ENCODE results near the gene ASAP3.

The ASAP3 gene

DNA sequence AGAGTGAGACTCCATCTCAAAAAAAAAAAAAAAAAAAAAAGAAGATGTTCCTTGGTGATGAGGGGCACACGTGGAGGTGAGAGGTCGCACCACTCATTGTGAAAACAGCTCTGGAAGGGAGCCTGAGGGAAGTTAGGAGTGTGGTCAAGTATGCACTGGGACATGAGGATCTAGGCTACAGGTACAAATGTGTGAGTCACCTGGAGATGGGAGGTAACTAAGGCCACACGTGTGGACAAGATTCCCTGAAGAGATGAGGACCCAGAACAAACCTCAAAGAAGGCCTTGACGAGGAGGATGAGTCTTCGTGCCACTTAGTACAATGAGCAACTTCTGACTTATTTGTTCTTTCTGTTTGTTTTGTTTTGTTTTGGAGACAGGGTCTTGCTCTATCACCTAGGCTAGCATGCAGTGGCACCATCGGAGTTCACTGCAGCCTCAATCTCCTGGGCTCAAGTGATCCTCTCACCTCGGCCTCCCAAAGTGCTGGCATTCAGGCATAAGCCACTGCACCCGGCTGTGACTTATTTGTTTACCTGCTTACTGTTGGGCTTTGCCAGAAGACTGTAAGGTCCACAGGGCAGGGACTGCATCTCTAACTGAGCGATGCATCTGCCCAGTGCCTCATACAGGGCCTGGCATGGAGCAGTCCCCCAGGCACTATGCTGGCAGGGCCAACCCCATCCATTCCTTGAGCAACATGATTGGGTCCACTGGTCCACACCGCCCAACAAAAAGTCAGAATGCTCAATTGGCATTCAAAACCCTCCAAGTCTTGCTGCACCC is 6.4 kb downstream of the ASAP3 start:
- DNase-seq = no peak

DNA sequence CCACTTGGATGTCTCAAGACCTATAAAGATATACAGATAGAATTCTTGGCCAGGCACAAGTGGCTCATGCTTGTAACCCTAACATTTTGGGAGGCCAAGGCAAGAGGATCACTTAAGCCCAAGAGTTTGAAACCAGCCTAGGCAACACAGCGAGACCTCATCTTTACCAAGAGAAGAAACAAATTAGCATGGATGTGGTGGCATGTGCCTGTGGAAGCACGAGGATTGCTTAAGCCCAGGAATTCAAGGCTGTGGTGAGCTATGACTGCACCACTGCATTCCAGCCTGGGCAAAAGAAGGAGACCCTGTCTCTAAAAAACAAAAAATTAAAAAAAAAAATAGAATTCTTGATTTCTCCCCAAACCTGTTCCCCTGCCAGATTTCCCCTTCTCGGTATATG is 8.3 kb downstream of the ASAP3 start:
- DNase-seq = no peak

- peak; percentile 12 for DNase-seq
Observed at GRCh38 chr1:23475134-23475628, 8.8 kb downstream of the ASAP3 start.

- DNase-seq = no peak
Observed at GRCh38 chr1:23473037-23473800, 10.8 kb downstream of the ASAP3 start.

GRCh38 chr1:23472351-23473036 is 11.5 kb downstream of the ASAP3 start:
- no peak for DNase-seq

DNA sequence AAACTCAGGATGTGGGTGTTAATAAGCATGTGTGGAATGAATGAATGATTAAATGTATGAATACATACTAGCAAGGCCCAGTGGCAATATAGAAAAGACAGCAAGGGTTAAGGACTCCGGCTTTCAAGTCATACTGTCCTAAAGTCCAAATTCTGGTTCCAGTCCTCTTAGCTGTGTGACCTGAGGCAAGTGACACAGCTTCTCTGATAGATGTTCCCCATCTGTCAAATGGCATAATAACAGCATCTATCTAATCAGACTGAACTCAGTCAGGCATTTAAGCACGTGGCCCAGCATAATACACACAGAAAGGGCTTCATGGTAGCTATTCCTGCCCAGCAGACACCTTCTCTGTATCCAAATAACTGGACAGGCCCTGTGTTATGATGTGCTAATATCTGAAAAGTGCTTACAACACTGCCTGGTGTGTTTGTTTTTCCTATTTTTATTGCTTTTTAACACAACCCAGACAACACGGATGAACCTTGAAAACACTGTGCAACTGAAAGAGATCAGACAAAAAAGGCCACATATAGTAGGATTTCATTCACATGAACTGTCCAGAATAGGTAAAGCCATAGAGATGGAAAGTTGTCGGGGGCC is 12.4 kb downstream of the ASAP3 start:
- no peak for DNase-seq

GRCh38 chr1:23470282-23471070 is 13.5 kb downstream of the ASAP3 start:
- no peak for DNase-seq

- DNase-seq = no peak
Observed at GRCh38 chr1:23469372-23469982, 14.5 kb downstream of the ASAP3 start.

DNA sequence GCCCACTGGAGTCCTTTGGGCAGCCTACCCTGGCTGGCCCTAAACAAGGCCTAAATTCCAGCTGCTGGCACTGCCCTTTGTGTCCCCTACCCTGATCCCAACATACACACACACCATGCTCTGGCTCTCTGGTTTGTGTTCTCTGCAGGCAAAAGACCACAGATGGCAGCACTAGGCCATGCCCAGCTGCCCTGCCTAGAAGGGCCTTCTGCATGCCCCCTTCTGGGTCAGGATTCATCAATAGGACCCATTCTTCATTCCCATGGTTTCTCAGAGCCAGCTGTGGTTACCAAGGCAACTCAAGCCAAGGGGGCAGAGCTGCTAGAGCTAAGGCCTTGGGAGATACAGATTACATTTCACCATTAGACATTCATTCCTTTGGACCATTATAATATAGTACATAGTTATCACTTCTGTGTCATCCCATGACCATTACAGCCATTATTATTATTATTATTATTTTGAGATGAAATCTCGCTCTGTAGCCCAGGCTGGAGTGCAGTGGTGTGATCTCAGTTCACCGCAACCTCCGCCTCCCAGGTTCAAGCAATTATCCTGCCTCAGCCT is 17.5 kb downstream of the ASAP3 start:
- DNase-seq = no peak

DNA sequence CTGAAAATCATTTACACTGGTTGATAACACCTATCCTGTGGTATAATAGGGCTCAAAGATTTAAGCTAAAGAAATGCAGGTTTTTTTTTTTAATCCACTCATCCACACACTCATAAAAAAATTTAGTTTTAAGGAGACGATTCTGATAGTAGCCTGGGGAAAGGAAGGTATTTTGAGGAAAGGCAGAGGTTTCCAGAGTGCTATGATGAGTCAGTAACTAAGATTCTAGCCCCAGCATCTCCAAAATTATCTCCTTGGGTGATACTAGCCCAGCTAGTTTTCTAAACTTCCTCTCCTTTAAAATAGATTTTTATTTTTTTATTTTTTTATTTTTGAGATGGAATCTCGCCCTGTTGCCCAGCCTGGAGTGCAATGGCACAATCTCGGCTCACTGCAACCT is 20.7 kb downstream of the ASAP3 start:
- no peak for DNase-seq

DNA sequence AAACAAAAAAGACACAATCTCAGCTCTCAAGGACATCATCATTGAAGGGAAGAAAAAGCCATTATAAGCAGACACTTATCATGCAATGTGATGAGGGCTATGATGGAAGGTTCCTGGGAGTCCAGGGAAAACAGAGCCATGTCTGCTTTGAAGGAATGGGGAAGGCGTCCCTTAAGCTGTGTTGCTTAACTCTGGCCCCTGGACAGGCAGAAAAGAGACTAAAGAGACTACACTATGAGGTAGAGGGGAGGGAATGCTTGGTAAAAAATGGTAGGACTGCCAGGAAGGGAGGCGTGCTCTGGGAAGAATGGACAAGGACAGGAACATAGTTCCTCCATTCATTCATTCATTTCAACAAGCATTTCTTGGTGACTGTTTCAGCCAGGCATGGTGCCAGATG is 21.2 kb downstream of the ASAP3 start:
- no peak for DNase-seq

DNA sequence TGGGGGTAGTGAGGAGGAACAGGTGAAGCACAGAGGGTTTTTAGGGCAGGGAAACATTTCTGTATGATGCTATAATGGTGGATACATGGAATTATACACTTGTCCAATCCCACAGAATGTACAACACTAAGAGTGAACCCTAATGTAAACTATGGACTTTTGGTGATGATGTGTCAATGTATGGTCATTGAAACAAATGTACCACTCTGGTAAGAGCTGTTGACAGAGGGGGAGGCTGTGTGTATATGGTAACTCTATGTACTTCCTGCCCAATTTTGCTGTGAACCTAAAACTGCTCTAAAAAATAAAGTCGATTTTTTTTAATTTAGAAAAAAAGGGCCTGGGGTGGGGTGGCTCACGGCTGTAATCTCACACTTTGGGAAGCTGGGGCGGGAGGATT is 22.9 kb downstream of the ASAP3 start:
- no peak for DNase-seq

DNA sequence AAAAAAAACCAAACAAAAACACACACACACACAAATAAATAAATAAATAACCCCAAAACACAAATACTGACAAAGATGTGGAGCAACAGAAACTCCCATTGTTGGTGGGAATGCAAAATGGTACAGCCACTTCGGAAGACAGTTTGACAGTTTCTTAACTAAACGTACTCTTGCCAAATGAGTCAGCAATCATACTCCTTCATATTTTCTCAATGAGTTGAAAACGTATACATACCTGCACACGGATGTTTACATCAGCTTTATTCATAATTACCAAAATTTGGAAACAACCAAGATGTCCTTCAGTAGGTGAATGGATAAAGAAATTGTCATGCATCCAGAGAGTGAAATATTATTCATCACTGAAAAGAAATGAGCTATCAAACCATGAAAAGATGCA is 23.5 kb downstream of the ASAP3 start:
- DNase-seq = no peak

DNA sequence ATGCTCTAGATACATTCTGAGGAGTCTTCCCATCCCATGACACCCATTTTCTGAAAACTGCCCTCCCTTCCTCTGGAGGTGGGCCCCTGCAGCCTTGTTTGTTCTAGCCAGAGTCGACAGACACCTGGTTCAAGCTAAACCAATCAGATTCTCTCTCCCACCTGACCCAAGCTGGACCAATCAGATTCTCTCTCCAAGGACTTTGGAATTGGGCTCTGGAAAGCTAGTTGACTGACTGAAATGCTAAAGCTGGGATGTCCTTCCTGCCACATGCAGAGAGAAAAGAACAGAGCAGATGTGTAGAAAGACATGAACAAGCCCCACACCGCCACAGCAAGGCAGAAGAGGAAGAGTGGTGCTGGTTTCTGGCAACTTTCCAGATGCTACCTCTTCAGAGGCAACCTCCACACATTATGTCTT is 24.6 kb downstream of the ASAP3 start:
- DNase-seq = no peak

DNA sequence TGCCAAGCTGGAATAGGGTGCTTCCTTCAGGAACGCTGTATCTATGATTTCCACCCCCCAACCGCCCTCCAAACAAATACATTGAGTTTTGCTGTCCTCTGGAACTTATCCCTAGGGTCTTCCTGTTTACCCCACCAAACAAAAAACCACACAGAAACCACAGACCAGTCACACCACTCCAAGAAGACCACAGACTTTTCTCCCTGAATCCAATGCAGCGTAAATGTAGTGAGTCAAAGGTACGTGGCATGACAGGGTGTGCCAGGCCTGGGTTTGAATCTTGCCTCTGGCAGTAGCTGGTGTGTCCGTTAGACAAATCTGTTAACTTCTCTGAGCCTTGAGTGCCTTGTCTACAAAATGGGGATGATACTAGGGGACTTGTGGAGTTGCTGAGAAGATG is 27.8 kb downstream of the ASAP3 start:
- DNase-seq = no peak

- no peak for DNase-seq
Observed at GRCh38 chr1:23453455-23454000, 30.5 kb downstream of the ASAP3 start.

GRCh38 chr1:23452011-23452411 is 32.0 kb downstream of the ASAP3 start:
- no peak for DNase-seq

GRCh38 chr1:23451441-23451840 is 32.5 kb downstream of the ASAP3 start:
- no peak for DNase-seq

DNA sequence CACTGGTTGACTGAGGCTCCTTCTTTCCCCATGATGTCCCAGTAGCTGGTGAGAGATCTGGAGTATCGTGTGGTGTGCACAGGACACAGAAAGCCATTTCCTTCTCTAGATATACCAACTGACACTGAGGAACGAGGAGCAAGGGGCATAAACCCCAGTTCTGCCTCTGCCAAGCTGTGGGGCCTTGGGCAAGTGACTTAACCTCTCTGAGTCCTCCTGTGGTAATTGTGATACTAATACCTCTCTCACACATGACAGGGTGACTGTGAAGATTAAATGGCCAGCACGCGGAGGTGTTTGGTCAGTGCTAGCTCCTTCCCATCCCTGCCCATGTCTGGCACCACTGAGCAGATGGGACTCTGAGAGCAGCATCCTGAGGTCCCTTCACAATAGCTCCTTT is 33.1 kb downstream of the ASAP3 start:
- no peak for DNase-seq

- DNase-seq = no peak
Observed at GRCh38 chr1:23449958-23450357, 34.0 kb downstream of the ASAP3 start.

- DNase-seq = no peak
Observed at GRCh38 chr1:23449306-23449705, 34.7 kb downstream of the ASAP3 start.

Measured in NCI-H1694 treated with DMSO at 0.1 percent for 48 hours (cell line).